Measurements from ENCODE around the gene TRIM60. TPM values are rescaled to one million over a fixed set of nuclear protein-coding genes. Genes with fewer than 3 reads are reported as not detected.
"Not testable (repeated sequence)": the region's sequence is repeated elsewhere in the genome, so short reads cannot be mapped to it uniquely, and the experiment has no call there.

Gene TRIM60
- total and polyA plus RNA-seq, 2 donors, result not detected

DNA sequence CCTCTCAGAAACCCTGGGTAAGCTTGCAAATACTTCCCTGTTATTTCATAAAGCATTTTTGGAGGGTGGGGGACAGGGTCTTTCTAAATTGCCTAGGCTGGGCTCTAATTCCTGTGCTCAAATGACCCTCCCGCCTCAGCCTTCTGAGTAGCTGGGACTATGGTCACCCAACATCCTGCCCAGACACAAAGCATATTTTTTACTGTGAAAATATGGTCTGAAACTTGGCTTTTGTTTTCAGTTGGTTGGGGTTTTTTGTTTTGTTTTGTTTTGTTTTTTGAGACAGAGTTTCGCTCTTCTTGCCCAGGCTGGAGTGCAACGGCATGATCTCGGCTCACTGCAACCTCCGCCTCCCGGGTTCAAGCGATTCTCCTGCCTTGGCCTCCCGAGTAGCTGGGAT, 6.0 kb upstream of the TRIM60 start:
- 97% methylated on average over 8 of the region's 8 CpGs for WGBS
- H3K9me3 ChIP-seq (ENCODE audit: control insufficient read depth in 2 of 2, insufficient read depth in 1 of 2, low read length in 1 of 2); DNase-seq (ENCODE audit: low read depth in 6 of 9, low spot score in 9 of 9); H3K27ac ChIP-seq (ENCODE audit: low read depth in 1 of 2, low read length in 1 of 2); H3K4me3 ChIP-seq (ENCODE audit: low read length in 2 of 2); H3K27me3 ChIP-seq (ENCODE audit: control insufficient read depth in 2 of 2, insufficient read depth in 1 of 2, low read length in 1 of 2); H3K36me3 ChIP-seq (ENCODE audit: control insufficient read depth in 2 of 2, insufficient read depth in 2 of 2, low read length in 1 of 2); H3K4me1 ChIP-seq (ENCODE audit: control insufficient read depth in 2 of 2, insufficient read depth in 2 of 2, low read length in 2 of 2): not testable (repeated sequence)

DNA sequence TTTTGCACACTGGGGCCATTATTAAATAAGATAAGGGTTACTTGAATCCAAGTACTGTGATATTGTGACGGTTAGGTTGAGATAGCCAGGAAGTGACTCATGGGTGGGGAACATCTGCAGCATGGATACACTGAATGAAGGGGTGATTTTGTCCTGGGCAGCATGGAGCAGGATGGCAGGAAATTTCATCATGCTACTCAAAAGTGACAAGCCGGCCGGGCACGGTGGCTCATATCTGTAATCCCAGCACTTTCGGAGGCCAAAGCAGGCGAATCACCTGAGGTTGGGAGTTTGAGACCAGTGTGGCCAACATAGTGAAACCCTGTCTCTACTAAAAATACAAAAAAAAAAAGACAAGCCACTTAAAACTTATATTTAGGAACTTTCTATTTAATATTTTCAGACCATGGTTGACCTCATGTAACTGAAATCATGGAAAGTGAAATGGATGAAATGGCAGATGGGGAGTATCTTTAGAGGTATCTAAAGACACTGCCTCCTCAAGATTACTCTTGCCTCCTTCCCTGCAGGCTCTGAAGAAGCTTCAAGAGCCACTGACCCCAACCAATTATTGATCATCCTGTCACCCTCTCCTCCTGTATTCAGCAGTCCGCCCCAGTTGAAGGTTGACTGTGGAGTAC, 3.9 kb upstream of the TRIM60 start:
- no peak for DNase-seq (ENCODE audit: low read depth in 6 of 9, low spot score in 9 of 9)
- Histone ChIP-seq H3K4me1 (ENCODE audit: control insufficient read depth in 2 of 2, insufficient read depth in 2 of 2, low read length in 2 of 2) (no peaks in the 10 kb centered on the region), H3K4me3 (ENCODE audit: low read length in 2 of 2) (no peak overlapping the region), H3K27ac (ENCODE audit: low read depth in 1 of 2, low read length in 1 of 2) (no peak overlapping the region), H3K27me3 (ENCODE audit: control insufficient read depth in 2 of 2, insufficient read depth in 1 of 2, low read length in 1 of 2) (no peaks in the 10 kb centered on the region), H3K36me3 (ENCODE audit: control insufficient read depth in 2 of 2, insufficient read depth in 2 of 2, low read length in 1 of 2) (no peaks in the 10 kb centered on the region), H3K9me3 (ENCODE audit: control insufficient read depth in 2 of 2, insufficient read depth in 1 of 2, low read length in 1 of 2) (peaks cover 0 to 9% of the 10 kb centered on the region in 2 donors)
- WGBS, result 94% methylated on average over 7 of the region's 7 CpGs

DNA sequence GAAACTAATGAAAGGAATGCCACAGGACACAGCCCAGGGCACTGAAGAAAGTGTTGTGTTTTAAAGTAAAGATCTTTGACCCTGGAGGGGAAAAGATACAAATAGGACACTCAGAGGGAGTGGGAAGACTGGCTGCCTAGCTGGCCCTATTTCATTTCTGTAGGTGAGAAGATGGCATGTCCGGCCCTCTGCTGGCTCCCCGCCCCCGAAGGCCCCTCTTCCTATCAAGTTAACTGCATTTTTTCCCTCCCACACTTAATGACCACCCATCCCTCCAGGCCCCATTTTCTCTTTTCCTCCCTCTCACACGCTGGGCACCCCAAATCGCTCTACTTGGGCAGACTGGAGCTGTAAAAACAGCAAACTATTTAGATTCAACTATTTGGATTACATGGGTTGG, 16.4 kb downstream of the TRIM60 start:
- H3K27ac ChIP-seq (ENCODE audit: low read depth in 1 of 2, low read length in 1 of 2), result no peak overlapping the region
- no peaks in the 10 kb centered on the region for H3K9me3 ChIP-seq (ENCODE audit: control insufficient read depth in 2 of 2, insufficient read depth in 1 of 2, low read length in 1 of 2)
- H3K4me3 ChIP-seq (ENCODE audit: low read length in 2 of 2), result no peak overlapping the region
- H3K27me3 ChIP-seq (ENCODE audit: control insufficient read depth in 2 of 2, insufficient read depth in 1 of 2, low read length in 1 of 2), result no peaks in the 10 kb centered on the region
- no peaks in the 10 kb centered on the region for H3K4me1 ChIP-seq (ENCODE audit: control insufficient read depth in 2 of 2, insufficient read depth in 2 of 2, low read length in 2 of 2)
- 90% methylated on average over 5 of the region's 5 CpGs for WGBS
- DNase-seq (ENCODE audit: low read depth in 6 of 9, low spot score in 9 of 9), result no peak
- no peaks in the 10 kb centered on the region for H3K36me3 ChIP-seq (ENCODE audit: control insufficient read depth in 2 of 2, insufficient read depth in 2 of 2, low read length in 1 of 2)

DNA sequence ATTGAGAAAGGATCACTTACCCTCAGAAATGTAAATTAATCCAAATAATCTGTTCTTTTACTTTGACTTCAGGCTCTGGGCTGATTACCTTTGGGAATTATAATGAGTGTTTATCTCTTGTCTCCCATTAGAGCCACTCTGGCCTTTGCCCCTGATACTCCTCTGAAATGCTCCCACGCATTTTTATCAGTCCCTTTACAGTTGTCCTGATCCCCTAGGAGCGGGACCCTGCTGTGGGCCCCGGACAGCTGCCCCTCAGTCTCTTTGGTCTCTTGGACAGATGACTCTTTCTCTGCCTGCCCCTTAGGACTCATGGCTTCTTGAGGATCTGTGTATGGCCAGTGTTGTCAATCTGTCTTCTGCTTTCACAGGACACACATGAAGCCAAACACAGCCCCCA, 20.8 kb downstream of the TRIM60 start:
- WGBS, result 89% methylated on average over 3 of the region's 3 CpGs
- no peaks in the 10 kb centered on the region for H3K27me3 ChIP-seq (ENCODE audit: control insufficient read depth in 2 of 2, insufficient read depth in 1 of 2, low read length in 1 of 2)
- no peaks in the 10 kb centered on the region for H3K36me3 ChIP-seq (ENCODE audit: control insufficient read depth in 2 of 2, insufficient read depth in 2 of 2, low read length in 1 of 2)
- H3K9me3 ChIP-seq (ENCODE audit: control insufficient read depth in 2 of 2, insufficient read depth in 1 of 2, low read length in 1 of 2), result no peaks in the 10 kb centered on the region
- H3K27ac ChIP-seq (ENCODE audit: low read depth in 1 of 2, low read length in 1 of 2), result no peak overlapping the region
- no peaks in the 10 kb centered on the region for H3K4me1 ChIP-seq (ENCODE audit: control insufficient read depth in 2 of 2, insufficient read depth in 2 of 2, low read length in 2 of 2)
- no peak for DNase-seq (ENCODE audit: low read depth in 6 of 9, low spot score in 9 of 9)
- H3K4me3 ChIP-seq (ENCODE audit: low read length in 2 of 2), result no peak overlapping the region

DNA sequence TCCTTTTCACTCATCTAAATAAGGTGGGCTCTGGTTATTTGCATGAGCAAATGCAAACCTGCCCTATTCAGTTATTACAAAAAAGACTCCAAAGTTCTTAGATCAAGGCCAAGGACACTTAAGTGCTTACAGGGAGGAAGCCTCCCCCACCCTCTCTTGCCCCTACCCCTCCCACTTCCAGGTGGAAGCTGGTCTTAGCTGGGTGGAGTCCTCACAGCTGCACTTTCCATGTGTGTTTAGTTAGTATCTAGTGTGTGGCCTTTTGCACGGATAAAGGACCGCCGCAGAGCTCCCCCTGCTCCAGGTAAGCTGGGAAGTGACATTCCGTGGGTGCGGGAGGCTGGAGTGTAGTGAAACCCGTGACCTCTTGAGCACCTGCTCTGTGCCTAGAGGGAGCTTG, 21.8 kb downstream of the TRIM60 start, which contains the start of gene TRIM75:
Gene TRIM75 (plus strand): TSS at position 222 of the 400 bp plus-strand sequence. CDS start 5,282 bp downstream, outside the sequence.
- H3K36me3 ChIP-seq (ENCODE audit: control insufficient read depth in 2 of 2, insufficient read depth in 2 of 2, low read length in 1 of 2), result no peaks in the 10 kb centered on the region

DNA sequence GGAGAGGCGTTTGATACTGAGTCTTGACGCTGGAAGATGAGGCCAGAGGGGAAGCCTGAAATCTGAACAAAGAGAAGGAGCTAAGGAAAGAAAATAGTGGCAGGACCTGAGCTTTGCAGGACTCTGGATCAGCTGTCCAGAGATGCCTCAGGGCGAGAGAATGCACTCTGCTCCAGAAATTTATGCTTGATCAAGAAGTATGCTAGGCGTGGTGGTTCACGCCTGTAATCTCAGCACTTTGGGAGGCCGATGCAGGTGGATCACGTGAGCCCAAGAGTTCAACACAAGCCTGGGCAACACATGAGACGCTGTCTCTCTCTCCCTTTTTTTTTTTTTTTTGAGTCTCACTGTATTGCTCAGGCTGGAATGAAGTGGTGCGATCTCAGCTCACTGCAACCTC, 23.8 kb downstream of the TRIM60 start:
- no peak overlapping the region for H3K27ac ChIP-seq (ENCODE audit: low read depth in 1 of 2, low read length in 1 of 2)
- no peak overlapping the region for H3K4me3 ChIP-seq (ENCODE audit: low read length in 2 of 2)
- no peaks in the 10 kb centered on the region for H3K4me1 ChIP-seq (ENCODE audit: control insufficient read depth in 2 of 2, insufficient read depth in 2 of 2, low read length in 2 of 2)
- no peaks in the 10 kb centered on the region for H3K27me3 ChIP-seq (ENCODE audit: control insufficient read depth in 2 of 2, insufficient read depth in 1 of 2, low read length in 1 of 2)
- WGBS, result 93% methylated on average over 9 of the region's 9 CpGs
- DNase-seq (ENCODE audit: low read depth in 6 of 9, low spot score in 9 of 9), result no peak
- no peaks in the 10 kb centered on the region for H3K36me3 ChIP-seq (ENCODE audit: control insufficient read depth in 2 of 2, insufficient read depth in 2 of 2, low read length in 1 of 2)
- no peaks in the 10 kb centered on the region for H3K9me3 ChIP-seq (ENCODE audit: control insufficient read depth in 2 of 2, insufficient read depth in 1 of 2, low read length in 1 of 2)

More for the DNA sequence above, 21.8 kb downstream of the TRIM60 start, which contains the start of gene TRIM75:
- Histone ChIP-seq H3K4me1 (ENCODE audit: control insufficient read depth in 2 of 2, insufficient read depth in 2 of 2, low read length in 2 of 2) (no peaks in the 10 kb centered on the region), H3K27me3 (ENCODE audit: control insufficient read depth in 2 of 2, insufficient read depth in 1 of 2, low read length in 1 of 2) (no peaks in the 10 kb centered on the region), H3K4me3 (ENCODE audit: low read length in 2 of 2) (no peak within 1 kb of the TSS), H3K9me3 (ENCODE audit: control insufficient read depth in 2 of 2, insufficient read depth in 1 of 2, low read length in 1 of 2) (no peaks in the 10 kb centered on the region), H3K27ac (ENCODE audit: low read depth in 1 of 2, low read length in 1 of 2) (no peak within 1 kb of the TSS)
- no peak for DNase-seq (ENCODE audit: low read depth in 6 of 9, low spot score in 9 of 9)
- WGBS, result 89% methylated on average over 6 of the region's 6 CpGs

DNA sequence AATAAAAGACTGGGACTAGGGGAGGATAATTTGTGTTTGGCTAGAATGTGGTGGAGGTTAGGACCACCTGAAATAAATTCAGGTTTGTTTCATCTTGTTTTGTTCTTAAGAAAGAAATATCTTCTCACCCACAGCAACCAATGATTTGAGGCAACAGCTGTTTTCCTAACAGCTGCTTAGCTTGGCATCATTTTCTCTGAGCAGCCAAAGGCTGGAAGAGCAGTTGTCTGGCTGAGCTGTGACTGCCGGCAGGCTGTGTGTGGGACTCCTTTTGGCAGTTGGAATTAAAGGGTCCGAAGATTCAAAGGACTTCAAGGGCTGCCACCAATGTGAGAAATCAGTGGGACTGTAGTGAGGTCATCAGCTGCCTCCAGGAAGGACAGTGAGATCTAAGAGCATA, 26.9 kb downstream of the TRIM60 start:
- no peaks in the 10 kb centered on the region for H3K9me3 ChIP-seq (ENCODE audit: control insufficient read depth in 2 of 2, insufficient read depth in 1 of 2, low read length in 1 of 2)
- H3K36me3 ChIP-seq (ENCODE audit: control insufficient read depth in 2 of 2, insufficient read depth in 2 of 2, low read length in 1 of 2), result no peaks in the 10 kb centered on the region
- no peak overlapping the region for H3K27ac ChIP-seq (ENCODE audit: low read depth in 1 of 2, low read length in 1 of 2)
- 96% methylated on average over 2 of the region's 2 CpGs for WGBS
- DNase-seq (ENCODE audit: low read depth in 6 of 9, low spot score in 9 of 9), result no peak
- no peaks in the 10 kb centered on the region for H3K27me3 ChIP-seq (ENCODE audit: control insufficient read depth in 2 of 2, insufficient read depth in 1 of 2, low read length in 1 of 2)
- no peak overlapping the region for H3K4me3 ChIP-seq (ENCODE audit: low read length in 2 of 2)
- H3K4me1 ChIP-seq (ENCODE audit: control insufficient read depth in 2 of 2, insufficient read depth in 2 of 2, low read length in 2 of 2), result no peaks in the 10 kb centered on the region

DNA sequence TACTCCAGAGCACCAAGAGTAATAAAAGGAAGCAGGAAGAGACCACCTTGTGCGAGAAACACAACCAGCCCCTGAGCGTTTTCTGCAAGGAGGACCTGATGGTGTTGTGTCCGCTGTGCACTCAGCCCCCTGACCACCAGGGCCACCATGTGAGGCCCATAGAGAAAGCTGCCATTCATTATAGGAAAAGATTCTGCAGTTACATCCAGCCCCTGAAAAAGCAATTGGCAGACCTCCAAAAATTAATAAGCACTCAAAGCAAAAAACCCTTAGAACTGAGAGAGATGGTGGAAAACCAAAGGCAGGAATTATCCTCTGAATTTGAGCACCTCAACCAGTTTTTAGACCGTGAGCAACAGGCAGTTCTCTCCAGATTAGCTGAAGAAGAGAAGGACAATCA, 27.6 kb downstream of the TRIM60 start:
- no peak overlapping the region for H3K27ac ChIP-seq (ENCODE audit: low read depth in 1 of 2, low read length in 1 of 2)
- no peak for DNase-seq (ENCODE audit: low read depth in 6 of 9, low spot score in 9 of 9)
- 95% methylated on average over 4 of the region's 4 CpGs for WGBS
- H3K4me1 ChIP-seq (ENCODE audit: control insufficient read depth in 2 of 2, insufficient read depth in 2 of 2, low read length in 2 of 2), result no peaks in the 10 kb centered on the region
- no peaks in the 10 kb centered on the region for H3K36me3 ChIP-seq (ENCODE audit: control insufficient read depth in 2 of 2, insufficient read depth in 2 of 2, low read length in 1 of 2)
- H3K27me3 ChIP-seq (ENCODE audit: control insufficient read depth in 2 of 2, insufficient read depth in 1 of 2, low read length in 1 of 2), result no peaks in the 10 kb centered on the region
- no peaks in the 10 kb centered on the region for H3K9me3 ChIP-seq (ENCODE audit: control insufficient read depth in 2 of 2, insufficient read depth in 1 of 2, low read length in 1 of 2)
- no peak overlapping the region for H3K4me3 ChIP-seq (ENCODE audit: low read length in 2 of 2)

DNA sequence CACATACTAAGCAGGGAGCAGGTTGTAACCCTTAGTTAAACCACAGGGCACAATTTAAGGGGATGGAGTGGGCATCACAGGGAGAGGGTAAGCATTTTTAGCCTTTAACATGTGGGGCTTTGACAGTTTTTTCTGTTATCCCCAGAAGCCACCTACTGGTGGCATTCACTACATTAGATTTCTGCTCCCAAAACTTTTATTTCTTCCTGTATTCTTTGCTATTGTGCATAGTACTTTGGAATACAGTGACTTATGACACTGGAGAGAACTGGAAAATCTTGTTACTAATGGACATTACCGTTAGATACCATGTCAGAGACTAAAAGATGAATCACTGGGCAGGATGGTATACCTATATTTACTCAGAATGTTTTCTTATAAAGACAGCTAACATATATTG, 29.1 kb downstream of the TRIM60 start:
- H3K36me3 ChIP-seq (ENCODE audit: control insufficient read depth in 2 of 2, insufficient read depth in 2 of 2, low read length in 1 of 2), result no peaks in the 10 kb centered on the region
- no peaks in the 10 kb centered on the region for H3K4me1 ChIP-seq (ENCODE audit: control insufficient read depth in 2 of 2, insufficient read depth in 2 of 2, low read length in 2 of 2)
- WGBS, result 88% methylated on average over 1 of the region's 1 CpG
- no peak overlapping the region for H3K27ac ChIP-seq (ENCODE audit: low read depth in 1 of 2, low read length in 1 of 2)
- H3K27me3 ChIP-seq (ENCODE audit: control insufficient read depth in 2 of 2, insufficient read depth in 1 of 2, low read length in 1 of 2), result no peaks in the 10 kb centered on the region
- no peaks in the 10 kb centered on the region for H3K9me3 ChIP-seq (ENCODE audit: control insufficient read depth in 2 of 2, insufficient read depth in 1 of 2, low read length in 1 of 2)
- no peak overlapping the region for H3K4me3 ChIP-seq (ENCODE audit: low read length in 2 of 2)
- no peak for DNase-seq (ENCODE audit: low read depth in 6 of 9, low spot score in 9 of 9)
